WTC11 (cell line): Measurements from ENCODE around the gene TP53BP2. TPM values are rescaled to one million over a fixed set of nuclear protein-coding genes. Genes with fewer than 3 reads are reported as not detected.

Experiments
- ATAC-seq: fragments of 200-7000 bp; cut with Tn5 transposase; 2 replicates; pipeline ENCODE4 v1.10.0; 2021; ENCODE audit warnings: mild to moderate bottlenecking, moderate library complexity
- CTCF ChIA-PET: fragments of 300-600 bp; sonication (Branson Sonifier 250); formaldehyde crosslinking; loops from one replicate; lab custom pipeline; 2021; ENCODE audit warnings: antibody characterized with exemption; lab: Charles Lee
- POLR2A ChIA-PET: fragments of 350-600 bp; sonication (Branson Sonifier 250); formaldehyde crosslinking; loops from one replicate; lab custom pipeline; 2021; ENCODE audit warnings: antibody characterized with exemption; lab: Charles Lee
- DNase-seq: peaks from one replicate; pipeline ENCODE4 v3.0.0; 2021; ENCODE audit warnings: low spot score
- H3K27ac Mint-ChIP-seq: 2 replicates; pipeline ENCODE4 v1.8.0; 2021; ENCODE audit warnings: mixed read lengths
- H3K27me3 Mint-ChIP-seq: 2 replicates; pipeline ENCODE4 v1.8.0; 2021; ENCODE audit warnings: low read depth, mild to moderate bottlenecking, moderate library complexity, mixed read lengths
- H3K36me3 Mint-ChIP-seq: 2 replicates; pipeline ENCODE4 v1.8.0; 2021; ENCODE audit warnings: mixed read lengths
- H3K4me1 Mint-ChIP-seq: 2 replicates; pipeline ENCODE4 v1.8.0; 2022; ENCODE audit warnings: mixed read lengths
- H3K4me3 Mint-ChIP-seq: 2 replicates; pipeline ENCODE4 v1.8.0; 2021; ENCODE audit warnings: mild to moderate bottlenecking, moderate library complexity, mixed read lengths
- H3K9me3 Mint-ChIP-seq: 2 replicates; pipeline ENCODE4 v1.8.0; 2021; ENCODE audit warnings: mixed read lengths
- AFF4 ChIP-seq: sonication (generic); formaldehyde crosslinking; IDR thresholded peaks from 2 replicates; pipeline ENCODE4 v1.8.1; 2023; ENCODE audit warnings: mild to moderate bottlenecking, missing genetic modification reagents, borderline replicate concordance
- AR ChIP-seq: fragments of 250-450 bp; sonication (Bioruptor Pico); IDR thresholded peaks from 2 replicates; pipeline ENCODE4 v1.9.0; 2021; ENCODE audit warnings: mild to moderate bottlenecking
- ATF3 ChIP-seq: sonication (generic); formaldehyde crosslinking; conservative IDR thresholded peaks from 2 replicates; pipeline ENCODE4 v1.8.1; 2022; ENCODE audit warnings: mild to moderate bottlenecking, missing genetic modification reagents
- FOXK1 ChIP-seq: sonication (generic); formaldehyde crosslinking; IDR thresholded peaks from 2 replicates; pipeline ENCODE4 v1.8.0; 2022; ENCODE audit warnings: mild to moderate bottlenecking, moderate library complexity, missing genetic modification reagents
- FOXP1 ChIP-seq: sonication (generic); formaldehyde crosslinking; IDR thresholded peaks from 2 replicates; pipeline ENCODE4 v1.8.0; 2022; ENCODE audit warnings: missing genetic modification reagents, mild to moderate bottlenecking, moderate library complexity, borderline replicate concordance
- GABPB1 ChIP-seq: sonication (generic); formaldehyde crosslinking; IDR thresholded peaks from 2 replicates; pipeline ENCODE4 v1.8.1; 2023; ENCODE audit warnings: mild to moderate bottlenecking, missing genetic modification reagents
- GRHL2 ChIP-seq: fragments of 250-450 bp; sonication (Bioruptor Pico); IDR thresholded peaks from 2 replicates; pipeline ENCODE4 v1.8.0; 2022; ENCODE audit warnings: mild to moderate bottlenecking, moderate library complexity; ENCODE audit not compliant: insufficient replicate concordance, severe bottlenecking
- IRF2 ChIP-seq: sonication (generic); formaldehyde crosslinking; IDR thresholded peaks from 2 replicates; pipeline ENCODE4 v1.8.0; 2022; ENCODE audit warnings: low read depth, missing genetic modification reagents, borderline replicate concordance
- JAZF1 ChIP-seq: fragments of 250-450 bp; sonication (Bioruptor Pico); IDR thresholded peaks from 2 replicates; pipeline ENCODE4 v1.9.0; 2021; ENCODE audit warnings: moderate library complexity, mild to moderate bottlenecking, inconsistent platforms
- JUN ChIP-seq: sonication (generic); formaldehyde crosslinking; IDR thresholded peaks from 2 replicates; pipeline ENCODE4 v1.8.0; 2023; ENCODE audit warnings: mild to moderate bottlenecking, missing genetic modification reagents
- KAT7 ChIP-seq: sonication (generic); formaldehyde crosslinking; IDR thresholded peaks from 2 replicates; pipeline ENCODE4 v1.8.1; 2023; ENCODE audit warnings: missing genetic modification reagents, mild to moderate bottlenecking, borderline replicate concordance
- NFATC4 ChIP-seq: fragments of 250-450 bp; sonication (Bioruptor Pico); IDR thresholded peaks from 2 replicates; pipeline ENCODE4 v1.9.0; 2021; ENCODE audit warnings: mild to moderate bottlenecking
- NR2C2 ChIP-seq: sonication (generic); formaldehyde crosslinking; IDR thresholded peaks from 2 replicates; pipeline ENCODE4 v1.8.0; 2022; ENCODE audit warnings: mild to moderate bottlenecking, missing genetic modification reagents
- RORB ChIP-seq: fragments of 250-450 bp; sonication (Bioruptor Pico); IDR thresholded peaks from 2 replicates; pipeline ENCODE4 v1.9.0; 2021; ENCODE audit warnings: mild to moderate bottlenecking
- SMAD3 ChIP-seq: sonication (generic); formaldehyde crosslinking; IDR thresholded peaks from 2 replicates; pipeline ENCODE4 v1.8.0; 2022; ENCODE audit warnings: missing genetic modification reagents, mild to moderate bottlenecking, borderline replicate concordance
- SMAD4 ChIP-seq: sonication (generic); formaldehyde crosslinking; IDR thresholded peaks from 2 replicates; pipeline ENCODE4 v1.8.0; 2022; ENCODE audit warnings: mild to moderate bottlenecking, missing genetic modification reagents
- SP1 ChIP-seq: sonication (generic); formaldehyde crosslinking; conservative IDR thresholded peaks from 2 replicates; pipeline ENCODE4 v1.8.1; 2022; ENCODE audit warnings: missing genetic modification reagents
- STAT6 ChIP-seq: sonication (generic); formaldehyde crosslinking; conservative IDR thresholded peaks from 2 replicates; pipeline ENCODE4 v1.8.1; 2023; ENCODE audit warnings: mild to moderate bottlenecking, low read depth, missing genetic modification reagents, moderate library complexity
- TP53 ChIP-seq: sonication (generic); formaldehyde crosslinking; IDR thresholded peaks from 2 replicates; pipeline ENCODE4 v1.8.1; 2023; ENCODE audit warnings: mild to moderate bottlenecking, missing genetic modification reagents
- ZNF232 ChIP-seq: sonication (generic); formaldehyde crosslinking; IDR thresholded peaks from 2 replicates; pipeline ENCODE4 v1.8.0; 2022; ENCODE audit warnings: mild to moderate bottlenecking, missing genetic modification reagents
- ZNF416 ChIP-seq: fragments of 250-450 bp; sonication (Bioruptor Pico); IDR thresholded peaks from 2 replicates; pipeline ENCODE4 v1.9.0; 2021; ENCODE audit warnings: mild to moderate bottlenecking, inconsistent platforms
- total RNA-seq: library from RNA; stranded (reverse); gene quantifications from 3 replicates; pipeline ENCODE4 v1.2.3, GENCODE V29; 2021

Gene TP53BP2
- total RNA-seq, 1 experiment from 2014 or later: 42.7 TPM

- no peaks in the 10 kb centered on the region for H3K9me3 Mint-ChIP-seq
- ChIA-PET POLR2A (no interaction called here), CTCF (interaction anchor here (0.7 to 0.9 kb wide), 2 partner anchors 44 to 294 kb away, joined by 3 to 4 read pairs; partner anchors contain the start of gene CAPN2)
- peaks cover 21% of the 10 kb centered on the region for H3K4me1 Mint-ChIP-seq
- no peak for TF ChIP-seq FOXP1 (CRISPR knock-in tag)
- no peak for TF ChIP-seq FOXK1 (CRISPR knock-in tag)
- no peak for TF ChIP-seq STAT6 (CRISPR knock-in tag)
- no peak for TF ChIP-seq NFATC4
- no peak for TF ChIP-seq JUN
- no peak for TF ChIP-seq KAT7 (CRISPR knock-in tag)
- TF ChIP-seq SMAD4 (CRISPR knock-in tag): no peak
- no peak for TF ChIP-seq NR2C2
- no peak for TF ChIP-seq ATF3 (CRISPR knock-in tag)
- TF ChIP-seq ZNF232 (CRISPR knock-in tag): no peak
- TF ChIP-seq GRHL2 (CRISPR knock-in tag): no peak
- no peak overlapping the region for H3K27ac Mint-ChIP-seq
- no peaks in the 10 kb centered on the region for H3K27me3 Mint-ChIP-seq
- H3K4me3 Mint-ChIP-seq: no peak overlapping the region
- no peaks in the 10 kb centered on the region for H3K36me3 Mint-ChIP-seq
- ATAC-seq: no peak
- no peak for DNase-seq
Observed at GRCh38 chr1:223756806-223757700, 88.7 kb downstream of the TP53BP2 start.

GRCh38 chr1:223755992-223756775, 89.6 kb downstream of the TP53BP2 start:
- H3K9me3 Mint-ChIP-seq: no peaks in the 10 kb centered on the region
- peaks cover 26% of the 10 kb centered on the region for H3K4me1 Mint-ChIP-seq
- ATAC-seq (peak; percentile 10; the same call in 1 of the 2 replicates), DNase-seq (no peak)
- TF ChIP-seq SMAD3 (CRISPR knock-in tag) (0 out of 2 replicates have a peak, but pooled peaks have one; percentile 23), IRF2 (no peak), SP1 (no peak)
- CTCF ChIA-PET: interaction anchor here (0.7 to 0.9 kb wide), 2 partner anchors 43 to 295 kb away, joined by 3 to 4 read pairs; partner anchors contain the start of gene CAPN2
- no peaks in the 10 kb centered on the region for H3K27me3 Mint-ChIP-seq
- no peaks in the 10 kb centered on the region for H3K36me3 Mint-ChIP-seq
- POLR2A ChIA-PET: no interaction called here
- H3K4me3 Mint-ChIP-seq: no peak overlapping the region
- H3K27ac Mint-ChIP-seq: no peak overlapping the region

GRCh38 chr1:223755432-223755792, 90.3 kb downstream of the TP53BP2 start:
- no peak overlapping the region for H3K4me3 Mint-ChIP-seq
- POLR2A ChIA-PET: no interaction called here
- TF ChIP-seq ZNF416 (CRISPR knock-in tag): no peak
- no peak for TF ChIP-seq AFF4 (CRISPR knock-in tag)
- no peak for TF ChIP-seq GABPB1 (CRISPR knock-in tag)
- no peak for TF ChIP-seq SP1
- TF ChIP-seq JUN: no peak
- TF ChIP-seq RORB (CRISPR knock-in tag): no peak
- no peak for TF ChIP-seq ATF3 (CRISPR knock-in tag)
- TF ChIP-seq AR (CRISPR knock-in tag): no peak
- TF ChIP-seq TP53 (CRISPR knock-in tag): no peak
- no peak for TF ChIP-seq JAZF1

More at GRCh38 chr1:223755432-223755792, 90.3 kb downstream of the TP53BP2 start:
- Mint-ChIP-seq H3K4me1 (peaks cover 26% of the 10 kb centered on the region), H3K9me3 (no peaks in the 10 kb centered on the region), H3K27ac (no peak overlapping the region), H3K27me3 (no peaks in the 10 kb centered on the region), H3K36me3 (no peaks in the 10 kb centered on the region)
- CTCF ChIA-PET: interaction anchor here (1.5 kb wide), 1 partner anchor 57 kb away, joined by 4 read pairs; no protein-coding TSS in a partner anchor
- ATAC-seq: no peak
- no peak for DNase-seq
